AG09319 (cell line): ENCODE data around the gene ZBTB7C.

Source experiments
- DNase-seq: peaks from one replicate; pipeline ENCODE4 v3.0.0-alpha.2; 2010; ENCODE audit warnings: low read depth; ENCODE audit errors: extremely low read depth
- TF ChIP-seq, protein P1 (sequence below): IDR thresholded peaks from 2 replicates; pipeline ENCODE4 v1.5.1; 2011; ENCODE audit warnings: low read depth, mild to moderate bottlenecking, inconsistent platforms, low read length, moderate library complexity

ZBTB7C gene

DNA sequence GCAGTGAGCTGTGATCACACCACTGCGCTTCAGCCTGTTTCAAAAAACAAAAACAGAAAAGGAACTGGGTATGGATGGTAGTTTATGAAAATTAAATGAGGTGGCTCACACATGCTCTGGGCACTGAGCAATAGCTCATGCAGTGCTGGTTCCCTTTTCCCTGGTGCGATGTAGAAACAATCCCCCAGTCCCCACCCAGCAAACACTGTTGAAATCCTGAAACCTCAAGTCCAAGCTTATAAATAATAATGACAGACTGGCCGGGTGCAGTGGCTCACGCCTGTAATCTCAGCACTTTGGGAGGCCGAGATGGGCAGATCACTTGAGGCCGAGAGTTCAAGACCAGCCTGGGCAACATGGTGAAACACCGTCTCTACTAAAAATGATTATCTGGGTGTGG, 423.3 kb downstream of the ZBTB7C start:
- TF ChIP-seq, protein P1, sequence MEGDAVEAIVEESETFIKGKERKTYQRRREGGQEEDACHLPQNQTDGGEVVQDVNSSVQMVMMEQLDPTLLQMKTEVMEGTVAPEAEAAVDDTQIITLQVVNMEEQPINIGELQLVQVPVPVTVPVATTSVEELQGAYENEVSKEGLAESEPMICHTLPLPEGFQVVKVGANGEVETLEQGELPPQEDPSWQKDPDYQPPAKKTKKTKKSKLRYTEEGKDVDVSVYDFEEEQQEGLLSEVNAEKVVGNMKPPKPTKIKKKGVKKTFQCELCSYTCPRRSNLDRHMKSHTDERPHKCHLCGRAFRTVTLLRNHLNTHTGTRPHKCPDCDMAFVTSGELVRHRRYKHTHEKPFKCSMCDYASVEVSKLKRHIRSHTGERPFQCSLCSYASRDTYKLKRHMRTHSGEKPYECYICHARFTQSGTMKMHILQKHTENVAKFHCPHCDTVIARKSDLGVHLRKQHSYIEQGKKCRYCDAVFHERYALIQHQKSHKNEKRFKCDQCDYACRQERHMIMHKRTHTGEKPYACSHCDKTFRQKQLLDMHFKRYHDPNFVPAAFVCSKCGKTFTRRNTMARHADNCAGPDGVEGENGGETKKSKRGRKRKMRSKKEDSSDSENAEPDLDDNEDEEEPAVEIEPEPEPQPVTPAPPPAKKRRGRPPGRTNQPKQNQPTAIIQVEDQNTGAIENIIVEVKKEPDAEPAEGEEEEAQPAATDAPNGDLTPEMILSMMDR: no peak
- no peak for DNase-seq

DNA sequence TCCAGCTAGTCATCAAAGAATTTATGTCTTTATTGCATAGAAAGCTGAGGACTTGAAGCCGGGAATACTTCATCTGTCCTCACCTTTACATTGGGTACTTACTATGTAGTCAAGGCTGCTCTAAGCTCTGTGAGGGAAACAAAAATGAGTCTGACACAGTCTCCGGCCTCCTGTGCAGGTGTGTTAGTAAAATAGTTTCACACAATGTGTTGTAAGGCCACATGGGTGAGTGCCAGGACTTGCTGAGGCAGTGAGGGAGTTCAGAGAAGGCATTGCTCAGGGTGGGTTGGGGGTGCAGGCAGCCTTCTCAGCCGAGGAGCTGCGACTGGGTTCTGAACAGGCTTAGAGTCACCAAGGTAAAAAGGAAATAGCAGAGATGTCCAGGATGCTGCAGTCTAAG, 424.2 kb downstream of the ZBTB7C start:
- no peak for DNase-seq
- TF ChIP-seq, protein P1: no peak

DNA sequence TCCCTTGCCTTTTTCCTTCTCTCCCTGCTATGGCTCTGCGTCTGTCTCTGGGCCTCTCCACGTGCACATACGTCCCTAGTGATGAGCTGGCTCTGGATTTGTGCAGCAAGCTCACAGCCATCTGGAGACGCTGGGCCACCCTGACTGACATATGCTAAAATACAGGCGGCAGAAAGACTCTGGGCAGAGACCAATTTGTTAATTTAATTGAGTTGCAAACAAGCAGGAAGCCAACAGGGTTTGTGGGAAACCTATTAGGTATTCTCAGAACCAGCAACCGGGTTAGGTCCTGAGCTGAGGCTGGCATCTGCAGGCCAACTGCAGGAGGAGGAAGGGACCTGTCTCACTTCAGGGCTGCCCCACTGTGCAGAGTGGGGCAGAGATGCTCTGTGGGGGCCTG, 425.2 kb downstream of the ZBTB7C start:
- TF ChIP-seq, protein P1: no peak
- no peak for DNase-seq

DNA sequence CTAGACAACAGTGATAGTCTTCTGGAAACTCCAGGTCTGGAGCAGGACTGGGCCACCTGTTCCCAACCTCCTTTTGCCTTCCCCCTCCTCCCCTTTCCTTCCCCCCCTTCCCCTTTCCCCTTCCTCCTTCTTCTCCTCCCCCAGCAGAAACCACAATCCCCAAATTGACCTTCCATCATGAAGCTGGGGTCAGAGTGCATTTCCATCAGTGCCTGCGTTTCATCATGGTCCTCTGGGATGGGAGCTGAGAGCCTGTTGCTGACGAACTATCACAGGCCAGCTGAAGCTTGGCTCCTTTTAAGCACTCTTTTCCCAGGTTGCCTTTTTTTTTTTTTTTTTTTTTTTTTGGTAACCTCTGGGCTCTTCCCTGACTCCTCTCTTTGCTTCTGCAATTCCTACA, 426.1 kb downstream of the ZBTB7C start:
- TF ChIP-seq, protein P1: no peak
- DNase-seq: no peak

DNA sequence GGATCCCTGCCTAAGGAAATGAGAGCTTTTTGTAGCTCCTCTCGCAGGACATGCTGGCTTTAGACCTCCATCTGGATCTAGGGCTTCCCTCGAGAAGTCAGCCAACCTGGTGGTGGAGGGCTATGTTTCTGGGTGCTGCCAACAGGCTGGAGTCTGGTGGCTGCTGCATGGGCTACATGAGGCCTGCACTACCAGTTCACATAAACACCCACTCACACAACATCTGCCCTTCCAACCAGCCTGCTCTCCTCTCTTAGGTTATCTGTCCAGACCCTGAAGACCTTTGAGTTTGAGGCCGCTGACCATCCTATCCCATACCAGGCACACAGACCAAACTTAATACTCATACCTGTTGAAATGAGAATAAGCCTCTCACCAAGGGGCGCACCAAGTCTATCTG, 427.4 kb downstream of the ZBTB7C start:
- TF ChIP-seq, protein P1: no peak
- no peak for DNase-seq

DNA sequence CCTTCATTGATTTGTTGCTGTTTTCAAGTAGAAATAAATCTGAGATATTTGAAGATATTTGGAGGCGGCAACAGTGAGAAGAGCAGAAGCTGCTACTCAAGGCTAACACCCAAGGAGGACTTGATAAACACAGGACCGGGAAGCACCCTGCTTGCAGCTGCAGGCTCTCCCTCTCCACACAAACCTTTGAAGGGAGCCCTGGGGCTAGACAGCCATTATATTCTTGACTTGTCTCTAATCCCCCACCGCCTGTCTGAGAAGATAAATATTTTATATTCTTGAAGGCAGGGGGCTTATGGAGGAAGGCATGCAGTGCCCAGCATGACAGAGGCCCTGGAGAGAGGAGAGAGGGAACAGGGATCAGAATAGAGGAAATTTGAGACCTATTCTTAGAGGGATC, 427.9 kb downstream of the ZBTB7C start:
- TF ChIP-seq, protein P1: no peak
- no peak for DNase-seq

DNA sequence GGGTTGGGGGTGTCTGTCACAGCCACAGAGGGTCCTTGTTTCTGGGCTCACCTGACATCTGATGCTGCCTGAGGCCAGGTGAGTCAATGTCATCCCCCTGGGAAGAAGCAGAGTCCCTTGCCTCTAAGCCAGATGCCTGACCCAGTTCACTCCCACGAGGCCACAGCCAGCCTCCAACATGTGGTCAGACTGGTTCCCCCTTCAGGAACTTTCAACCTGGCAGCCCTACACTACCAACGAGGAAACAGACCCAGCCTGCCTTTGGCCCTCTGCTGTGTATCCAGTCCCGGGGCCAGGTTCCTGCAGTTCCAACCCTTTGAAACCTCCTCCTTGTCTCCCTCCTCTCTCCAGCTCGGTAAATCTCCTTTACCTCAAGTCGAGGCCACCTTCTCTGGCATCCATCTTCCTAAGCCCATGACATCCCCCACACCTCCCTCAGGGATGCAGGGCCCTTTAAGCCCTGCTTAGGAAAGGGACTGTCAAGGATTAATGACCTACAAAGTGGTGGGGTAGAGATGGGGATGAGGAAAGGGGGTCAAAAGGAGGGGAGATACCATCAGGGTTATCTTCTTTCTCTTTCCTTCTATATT, 429.5 kb downstream of the ZBTB7C start:
- no peak for DNase-seq
- TF ChIP-seq, protein P1: no peak
